Stimulated activated CD4-positive, alpha-beta T cell treated with anti-CD3 and anti-CD28 coated beads, Interleukin-1b, Interleukin-23, amount 100 ng/mL, for 4 hours (primary cell): ENCODE measurements around the gene CYP19A1.

Source experiments
- DNase-seq, 2 donors: peaks; one replicate each; pipeline ENCODE4 v3.0.0-alpha.2; 2020; ENCODE audit warnings: low read depth in 2 of 2

CYP19A1 gene

GRCh38 chr15:51184627-51185026 is 153.8 kb downstream of the CYP19A1 start:
- no peak for DNase-seq

GRCh38 chr15:51183076-51183475 is 155.3 kb downstream of the CYP19A1 start:
- DNase-seq = no peak

GRCh38 chr15:51181905-51182304 is 156.5 kb downstream of the CYP19A1 start:
- DNase-seq = no peak

- no peak for DNase-seq
Observed at GRCh38 chr15:51181221-51181620, 157.2 kb downstream of the CYP19A1 start.

GRCh38 chr15:51180534-51180933 is 157.9 kb downstream of the CYP19A1 start:
- no peak for DNase-seq

- no peak for DNase-seq
Observed at GRCh38 chr15:51180011-51180410, 158.4 kb downstream of the CYP19A1 start.

GRCh38 chr15:51172193-51172592 is 166.2 kb downstream of the CYP19A1 start:
- no peak for DNase-seq

GRCh38 chr15:51171634-51171932 is 166.8 kb downstream of the CYP19A1 start:
- DNase-seq = no peak

GRCh38 chr15:51170882-51171633 is 167.3 kb downstream of the CYP19A1 start:
- no peak for DNase-seq

GRCh38 chr15:51168700-51169099 is 169.7 kb downstream of the CYP19A1 start:
- no peak for DNase-seq

GRCh38 chr15:51163843-51164242 is 174.6 kb downstream of the CYP19A1 start:
- no peak for DNase-seq

GRCh38 chr15:51162865-51163762 is 175.3 kb downstream of the CYP19A1 start:
- peak; percentile 30 to 45 for DNase-seq

GRCh38 chr15:51161491-51162220 is 176.7 kb downstream of the CYP19A1 start:
- no peak for DNase-seq

GRCh38 chr15:51160484-51160883 is 177.9 kb downstream of the CYP19A1 start:
- no peak for DNase-seq
